ENCODE results near the gene PML. TPM values are rescaled to one million over a fixed set of nuclear protein-coding genes. Genes with fewer than 3 reads are reported as not detected.

PML gene
- total and polyA plus RNA-seq, 2 experiments from 2014 or later: 15.7 to 29.9 TPM

DNA sequence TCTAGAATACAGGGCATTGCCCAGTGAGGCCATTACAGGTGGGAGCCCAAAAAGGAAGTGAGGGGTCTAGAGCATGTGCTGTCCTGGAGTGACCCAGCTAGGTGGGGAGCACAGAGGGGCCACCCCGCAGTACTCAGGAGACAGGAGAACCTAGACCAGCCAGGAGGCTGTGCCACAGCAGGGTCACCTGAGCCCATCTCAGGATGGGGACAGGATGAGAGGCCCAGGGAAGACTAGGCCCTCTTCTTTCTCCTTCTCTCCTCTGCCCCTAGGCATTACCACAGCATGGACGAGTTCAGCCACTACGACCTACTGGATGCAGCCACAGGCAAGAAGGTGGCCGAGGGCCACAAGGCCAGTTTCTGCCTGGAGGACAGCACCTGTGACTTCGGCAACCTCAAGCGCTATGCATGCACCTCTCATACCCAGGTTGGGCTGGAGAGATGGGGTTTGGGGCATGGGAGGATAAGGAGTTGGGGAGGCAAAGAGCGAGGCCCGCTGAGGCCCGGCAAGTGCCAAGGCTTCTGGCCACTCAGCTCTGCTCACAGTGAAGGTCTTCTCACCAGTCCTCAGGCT, 47.6 kb upstream of the PML start:
- TF ChIP-seq EZH2phosphoT487 (IDR thresholded peaks at IDR 0.05; ENCODE audit: low read depth, severe bottlenecking, unreplicated experiment) (no peak), EZH2 (IDR thresholded peaks at IDR 0.05; ENCODE audit: borderline replicate concordance) (no peak)
- TF ChIP-seq, protein P1, sequence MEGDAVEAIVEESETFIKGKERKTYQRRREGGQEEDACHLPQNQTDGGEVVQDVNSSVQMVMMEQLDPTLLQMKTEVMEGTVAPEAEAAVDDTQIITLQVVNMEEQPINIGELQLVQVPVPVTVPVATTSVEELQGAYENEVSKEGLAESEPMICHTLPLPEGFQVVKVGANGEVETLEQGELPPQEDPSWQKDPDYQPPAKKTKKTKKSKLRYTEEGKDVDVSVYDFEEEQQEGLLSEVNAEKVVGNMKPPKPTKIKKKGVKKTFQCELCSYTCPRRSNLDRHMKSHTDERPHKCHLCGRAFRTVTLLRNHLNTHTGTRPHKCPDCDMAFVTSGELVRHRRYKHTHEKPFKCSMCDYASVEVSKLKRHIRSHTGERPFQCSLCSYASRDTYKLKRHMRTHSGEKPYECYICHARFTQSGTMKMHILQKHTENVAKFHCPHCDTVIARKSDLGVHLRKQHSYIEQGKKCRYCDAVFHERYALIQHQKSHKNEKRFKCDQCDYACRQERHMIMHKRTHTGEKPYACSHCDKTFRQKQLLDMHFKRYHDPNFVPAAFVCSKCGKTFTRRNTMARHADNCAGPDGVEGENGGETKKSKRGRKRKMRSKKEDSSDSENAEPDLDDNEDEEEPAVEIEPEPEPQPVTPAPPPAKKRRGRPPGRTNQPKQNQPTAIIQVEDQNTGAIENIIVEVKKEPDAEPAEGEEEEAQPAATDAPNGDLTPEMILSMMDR (IDR thresholded peaks at IDR 0.05; ENCODE audit: poor library complexity): no peak
- no peaks in the 10 kb centered on the region for H3K27me3 ChIP-seq
- H3K27ac ChIP-seq: no peak overlapping the region
- no peaks in the 10 kb centered on the region for H4K20me1 ChIP-seq (ENCODE audit: insufficient read depth, poor library complexity, severe bottlenecking)
- no peak overlapping the region for H2AFZ ChIP-seq
- no peaks in the 10 kb centered on the region for H3K36me3 ChIP-seq (replicated peaks; ENCODE audit: insufficient read depth, low read depth)
- 95% methylated on average over 9 of the region's 9 CpGs for WGBS (ENCODE audit: low lambda C conversion rate, missing lambda C conversion rate)
- H3K79me2 ChIP-seq: no peaks in the 10 kb centered on the region
- H3K9me3 ChIP-seq (ENCODE audit: low read depth): no peaks in the 10 kb centered on the region
- peaks cover 30% of the 10 kb centered on the region for H3K4me1 ChIP-seq (ENCODE audit: insufficient read depth)
- no peak for DNase-seq (ENCODE audit: low spot score)
- no peak overlapping the region for H3K4me2 ChIP-seq
- H3K4me3 ChIP-seq: no peak overlapping the region
- H3K9me2 ChIP-seq (replicated peaks; ENCODE audit: insufficient read depth): no peaks in the 10 kb centered on the region

DNA sequence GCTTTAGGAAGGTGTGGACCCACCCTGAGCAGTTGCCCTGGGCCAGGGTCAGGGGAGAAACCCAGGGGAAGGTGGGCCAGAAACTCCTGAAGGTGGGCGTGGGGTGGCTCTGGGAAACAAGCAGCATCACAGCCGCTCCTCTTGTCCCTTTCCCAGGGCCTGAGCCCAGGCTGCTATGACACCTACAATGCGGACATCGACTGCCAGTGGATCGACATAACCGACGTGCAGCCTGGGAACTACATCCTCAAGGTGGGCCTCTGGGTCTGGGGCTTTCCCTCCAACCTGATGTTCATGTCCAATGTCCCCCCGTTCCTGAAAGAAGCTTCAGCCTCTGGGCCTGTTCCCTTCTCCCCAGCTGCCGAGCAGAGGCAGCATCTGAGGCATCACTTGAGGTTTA, 46.9 kb upstream of the PML start:
- Histone ChIP-seq H2AFZ (no peak overlapping the region), H3K4me2 (no peak overlapping the region), H4K20me1 (ENCODE audit: insufficient read depth, poor library complexity, severe bottlenecking) (no peaks in the 10 kb centered on the region), H3K4me1 (ENCODE audit: insufficient read depth) (peaks cover 34% of the 10 kb centered on the region), H3K9me2 (replicated peaks; ENCODE audit: insufficient read depth) (no peaks in the 10 kb centered on the region), H3K9me3 (ENCODE audit: low read depth) (no peaks in the 10 kb centered on the region), H3K79me2 (no peaks in the 10 kb centered on the region), H3K27ac (no peak overlapping the region), H3K4me3 (no peak overlapping the region), H3K36me3 (replicated peaks; ENCODE audit: insufficient read depth, low read depth) (no peaks in the 10 kb centered on the region), H3K27me3 (no peaks in the 10 kb centered on the region)
- DNase-seq (ENCODE audit: low spot score): no peak
- WGBS (ENCODE audit: low lambda C conversion rate, missing lambda C conversion rate): 96% methylated on average over 9 of the region's 9 CpGs
- TF ChIP-seq EZH2 (IDR thresholded peaks at IDR 0.05; ENCODE audit: borderline replicate concordance): no peak
- no peak for TF ChIP-seq EZH2phosphoT487 (IDR thresholded peaks at IDR 0.05; ENCODE audit: low read depth, severe bottlenecking, unreplicated experiment)
- TF ChIP-seq, protein P1 (IDR thresholded peaks at IDR 0.05; ENCODE audit: poor library complexity): no peak

- Histone ChIP-seq H3K9me2 (replicated peaks; ENCODE audit: insufficient read depth) (no peaks in the 10 kb centered on the region), H3K36me3 (replicated peaks; ENCODE audit: insufficient read depth, low read depth) (no peaks in the 10 kb centered on the region), H3K79me2 (no peaks in the 10 kb centered on the region), H3K4me1 (ENCODE audit: insufficient read depth) (peaks cover 27% of the 10 kb centered on the region), H3K4me3 (no peak overlapping the region), H2AFZ (no peak overlapping the region), H4K20me1 (ENCODE audit: insufficient read depth, poor library complexity, severe bottlenecking) (no peaks in the 10 kb centered on the region), H3K4me2 (no peak overlapping the region), H3K9me3 (ENCODE audit: low read depth) (no peaks in the 10 kb centered on the region), H3K27me3 (no peaks in the 10 kb centered on the region), H3K27ac (no peak overlapping the region)
- DNase-seq (ENCODE audit: low spot score): no peak
- TF ChIP-seq EZH2 (IDR thresholded peaks at IDR 0.05; ENCODE audit: borderline replicate concordance) (no peak), EZH2phosphoT487 (IDR thresholded peaks at IDR 0.05; ENCODE audit: low read depth, severe bottlenecking, unreplicated experiment) (no peak)
- TF ChIP-seq, protein P1 (IDR thresholded peaks at IDR 0.05; ENCODE audit: poor library complexity): no peak
- WGBS (ENCODE audit: low lambda C conversion rate, missing lambda C conversion rate): 94% methylated on average over 4 of the region's 4 CpGs
Measured at GRCh38 chr15:73948396-73948795, 46.1 kb upstream of the PML start.

Data from hepatocyte (in vitro differentiated cells).